Measurements from ENCODE around the gene GNA15.

The GNA15 gene

DNA sequence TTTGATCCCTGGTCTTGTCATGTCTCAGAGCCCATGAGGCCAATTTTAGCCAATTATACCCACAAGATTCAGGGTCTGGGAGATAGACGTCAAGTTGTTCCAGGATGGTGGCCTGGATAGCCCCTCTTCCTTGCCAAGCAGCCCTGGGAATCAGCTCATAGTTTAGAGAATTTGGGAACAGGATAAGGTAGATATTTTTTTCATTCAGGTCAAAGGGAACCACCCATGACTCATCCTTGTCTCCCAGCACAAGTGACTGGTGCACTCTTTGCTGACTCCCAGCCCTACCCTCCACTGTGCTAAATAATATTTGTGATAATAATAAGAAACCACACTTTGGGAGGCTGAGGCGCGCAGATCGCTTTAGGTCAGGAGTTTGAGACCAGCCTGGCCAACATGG is 25.6 kb downstream of the GNA15 start:
- Histone ChIP-seq H3K9me3 (ENCODE audit: control insufficient read depth, insufficient read depth, low read depth, low read length) (no peaks in the 10 kb centered on the region), H3K27ac (ENCODE audit: extremely low read depth, low read depth, low read length) (no peak overlapping the region), H3K36me3 (ENCODE audit: control insufficient read depth in 2 of 2, insufficient read depth in 1 of 2, low read length in 2 of 2) (no peaks in the 10 kb centered on the region), H3K4me1 (ENCODE audit: control insufficient read depth, insufficient read depth, low read length) (0 out of 2 replicates have a peak, but pooled peaks cover 4% of the 10 kb centered on the region), H3K4me3 (ENCODE audit: low read depth, low read length) (no peak overlapping the region)
- POLR2A ChIA-PET, result no interaction called here
- CTCF ChIA-PET, result interaction anchor here (0.5 to 2.0 kb wide), 15 partner anchors 9 to 513 kb away, joined by 3 to 17 read pairs (median 5); no protein-coding TSS in a partner anchor
- TF ChIP-seq ZNF274 (IDR thresholded peaks at IDR 0.05; ENCODE audit: low read length) (no peak), ZNF274 (tag by site-specific recombination; IDR thresholded peaks at IDR 0.05; ENCODE audit: borderline replicate concordance) (no peak), ZNF610 (tag by site-specific recombination; IDR thresholded peaks at IDR 0.05; ENCODE audit: borderline replicate concordance) (no peak), ZNF23 (tag by site-specific recombination; IDR thresholded peaks at IDR 0.05; ENCODE audit: borderline replicate concordance) (no peak), ZNF560 (tag by site-specific recombination; IDR thresholded peaks at IDR 0.05; ENCODE audit: borderline replicate concordance) (no peak), ZNF174 (tag by site-specific recombination; IDR thresholded peaks at IDR 0.05) (no peak), ZNF670 (tag by site-specific recombination; IDR thresholded peaks at IDR 0.05; ENCODE audit: low read depth) (no peak), ZNF248 (tag by site-specific recombination; IDR thresholded peaks at IDR 0.05) (no peak), KLF1 (tag by site-specific recombination; IDR thresholded peaks at IDR 0.05) (no peak), ZNF747 (tag by site-specific recombination; IDR thresholded peaks at IDR 0.05) (no peak), GLI2 (tag by site-specific recombination; IDR thresholded peaks at IDR 0.05; ENCODE audit: borderline replicate concordance, low read depth) (no peak), ZNF292 (tag by site-specific recombination; IDR thresholded peaks at IDR 0.05; ENCODE audit: borderline replicate concordance, low read depth) (no peak), ZNF785 (tag by site-specific recombination; IDR thresholded peaks at IDR 0.05) (no peak), ZNF324 (tag by site-specific recombination; IDR thresholded peaks at IDR 0.05) (no peak)
- TF ChIP-seq, protein P1, sequence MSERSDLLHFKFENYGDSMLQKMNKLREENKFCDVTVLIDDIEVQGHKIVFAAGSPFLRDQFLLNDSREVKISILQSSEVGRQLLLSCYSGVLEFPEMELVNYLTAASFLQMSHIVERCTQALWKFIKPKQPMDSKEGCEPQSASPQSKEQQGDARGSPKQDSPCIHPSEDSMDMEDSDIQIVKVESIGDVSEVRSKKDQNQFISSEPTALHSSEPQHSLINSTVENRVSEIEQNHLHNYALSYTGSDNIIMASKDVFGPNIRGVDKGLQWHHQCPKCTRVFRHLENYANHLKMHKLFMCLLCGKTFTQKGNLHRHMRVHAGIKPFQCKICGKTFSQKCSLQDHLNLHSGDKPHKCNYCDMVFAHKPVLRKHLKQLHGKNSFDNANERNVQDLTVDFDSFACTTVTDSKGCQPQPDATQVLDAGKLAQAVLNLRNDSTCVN (tag by site-specific recombination; optimal IDR thresholded peaks at IDR 0.05), result no peak
- TF ChIP-seq, protein P2, sequence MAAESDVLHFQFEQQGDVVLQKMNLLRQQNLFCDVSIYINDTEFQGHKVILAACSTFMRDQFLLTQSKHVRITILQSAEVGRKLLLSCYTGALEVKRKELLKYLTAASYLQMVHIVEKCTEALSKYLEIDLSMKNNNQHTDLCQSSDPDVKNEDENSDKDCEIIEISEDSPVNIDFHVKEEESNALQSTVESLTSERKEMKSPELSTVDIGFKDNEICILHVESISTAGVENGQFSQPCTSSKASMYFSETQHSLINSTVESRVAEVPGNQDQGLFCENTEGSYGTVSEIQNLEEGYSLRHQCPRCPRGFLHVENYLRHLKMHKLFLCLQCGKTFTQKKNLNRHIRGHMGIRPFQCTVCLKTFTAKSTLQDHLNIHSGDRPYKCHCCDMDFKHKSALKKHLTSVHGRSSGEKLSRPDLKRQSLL (tag by site-specific recombination; IDR thresholded peaks at IDR 0.05), result no peak

GRCh38 chr19:3162418-3163229 is 26.8 kb downstream of the GNA15 start:
- CTCF ChIA-PET, result interaction anchor here (0.6 to 2.0 kb wide), 17 partner anchors 10 to 514 kb away, joined by 3 to 17 read pairs (median 4); no protein-coding TSS in a partner anchor
- H3K36me3 ChIP-seq (ENCODE audit: control insufficient read depth in 2 of 2, insufficient read depth in 1 of 2, low read length in 2 of 2), result no peaks in the 10 kb centered on the region

More at GRCh38 chr19:3162418-3163229, 26.8 kb downstream of the GNA15 start:
- Histone ChIP-seq H3K9me3 (ENCODE audit: control insufficient read depth, insufficient read depth, low read depth, low read length) (no peaks in the 10 kb centered on the region), H3K4me3 (ENCODE audit: low read depth, low read length) (no peak overlapping the region), H3K4me1 (ENCODE audit: control insufficient read depth, insufficient read depth, low read length) (0 out of 2 replicates have a peak, but pooled peaks cover 4% of the 10 kb centered on the region), H3K27ac (ENCODE audit: extremely low read depth, low read depth, low read length) (no peak overlapping the region)
- TF ChIP-seq ZBTB7A (tag by site-specific recombination; IDR thresholded peaks at IDR 0.05; ENCODE audit: low read depth) (no peak), ZNF837 (tag by site-specific recombination; IDR thresholded peaks at IDR 0.05) (no peak), ZBTB8A (tag by site-specific recombination; IDR thresholded peaks at IDR 0.05) (no peak), GLIS1 (tag by site-specific recombination; IDR thresholded peaks at IDR 0.05) (no peak), HOXD13 (CRISPR knock-in tag; IDR thresholded peaks at IDR 0.05; ENCODE audit: borderline replicate concordance) (no peak)
- TF ChIP-seq, protein P3, sequence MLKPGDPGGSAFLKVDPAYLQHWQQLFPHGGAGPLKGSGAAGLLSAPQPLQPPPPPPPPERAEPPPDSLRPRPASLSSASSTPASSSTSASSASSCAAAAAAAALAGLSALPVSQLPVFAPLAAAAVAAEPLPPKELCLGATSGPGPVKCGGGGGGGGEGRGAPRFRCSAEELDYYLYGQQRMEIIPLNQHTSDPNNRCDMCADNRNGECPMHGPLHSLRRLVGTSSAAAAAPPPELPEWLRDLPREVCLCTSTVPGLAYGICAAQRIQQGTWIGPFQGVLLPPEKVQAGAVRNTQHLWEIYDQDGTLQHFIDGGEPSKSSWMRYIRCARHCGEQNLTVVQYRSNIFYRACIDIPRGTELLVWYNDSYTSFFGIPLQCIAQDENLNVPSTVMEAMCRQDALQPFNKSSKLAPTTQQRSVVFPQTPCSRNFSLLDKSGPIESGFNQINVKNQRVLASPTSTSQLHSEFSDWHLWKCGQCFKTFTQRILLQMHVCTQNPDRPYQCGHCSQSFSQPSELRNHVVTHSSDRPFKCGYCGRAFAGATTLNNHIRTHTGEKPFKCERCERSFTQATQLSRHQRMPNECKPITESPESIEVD (tag by site-specific recombination; IDR thresholded peaks at IDR 0.05), result no peak
- POLR2A ChIA-PET, result interaction anchor here (1.1 kb wide), 1 partner anchor 212 kb away, joined by 3 read pairs; no protein-coding TSS in a partner anchor
